H54 (cell line): ENCODE data around the gene TMEM235.
A peak's percentile ranks its signal among the peaks of the same experiment; 100 is the strongest.
"Not testable (repeated sequence)": the region's sequence is repeated elsewhere in the genome, so short reads cannot be mapped to it uniquely, and the experiment has no call there.

Source experiments
- DNase-seq: peaks from one replicate; pipeline ENCODE4 v3.0.0; 2011; ENCODE audit warnings: low spot score, mixed read lengths; ENCODE audit not compliant: insufficient read length
- FAIRE-seq: peaks from 3 replicates; lab custom pipeline; 2011; peaks lifted over from hg19 to GRCh38; lab: Jason Lieb, UNC
- POLR2A ChIP-seq: IDR thresholded peaks from 2 replicates; pipeline ENCODE4 v1.6.1; 2011; ENCODE audit warnings: low read depth, mild to moderate bottlenecking, low read length

The TMEM235 gene

DNA sequence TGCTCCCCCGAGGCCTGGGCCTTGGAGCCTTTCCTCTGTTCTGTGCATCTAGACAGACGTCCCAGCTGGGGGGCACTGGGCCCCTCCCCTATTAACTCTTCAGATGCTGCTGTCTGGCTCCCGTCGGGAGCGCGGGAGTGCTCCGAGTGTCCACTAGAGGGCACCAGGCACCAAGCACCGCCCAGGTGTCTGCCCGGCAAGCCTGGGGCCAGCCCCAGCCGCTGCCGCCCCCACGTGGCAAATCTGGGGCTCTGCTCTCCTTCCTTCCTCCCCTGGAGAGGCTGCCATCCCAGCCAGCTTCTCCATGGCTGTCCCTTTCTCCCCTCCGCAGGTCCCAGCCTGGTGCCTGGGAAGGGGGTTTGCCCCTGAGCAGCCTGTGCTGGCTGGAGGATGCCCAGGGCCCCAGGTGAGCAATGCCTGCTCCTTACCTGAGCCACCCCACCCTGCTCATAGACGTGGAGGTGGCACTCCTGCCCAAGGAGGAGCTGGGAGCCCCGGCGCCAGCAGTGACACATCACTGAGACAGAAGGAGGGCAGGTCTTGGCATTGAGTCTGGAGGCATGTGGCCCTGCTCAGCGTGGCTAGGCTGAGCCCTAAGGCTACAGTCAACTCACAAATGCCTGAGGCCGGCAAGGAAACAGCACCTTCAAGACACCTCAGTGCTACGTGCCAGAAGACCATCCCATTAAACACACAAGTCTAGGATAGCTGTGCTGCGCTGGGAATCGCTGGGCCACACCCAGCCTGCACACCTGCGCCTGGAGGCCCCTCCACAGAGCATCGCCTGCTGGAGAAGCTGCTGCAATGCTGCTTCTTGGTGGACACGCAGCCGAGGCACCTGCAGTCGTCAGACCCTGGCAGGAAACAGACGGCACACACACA is 19.7 kb downstream of the TMEM235 start:
- TF ChIP-seq POLR2A = no peak
- DNase-seq (peak; percentile 97), FAIRE-seq (no peak)

DNA sequence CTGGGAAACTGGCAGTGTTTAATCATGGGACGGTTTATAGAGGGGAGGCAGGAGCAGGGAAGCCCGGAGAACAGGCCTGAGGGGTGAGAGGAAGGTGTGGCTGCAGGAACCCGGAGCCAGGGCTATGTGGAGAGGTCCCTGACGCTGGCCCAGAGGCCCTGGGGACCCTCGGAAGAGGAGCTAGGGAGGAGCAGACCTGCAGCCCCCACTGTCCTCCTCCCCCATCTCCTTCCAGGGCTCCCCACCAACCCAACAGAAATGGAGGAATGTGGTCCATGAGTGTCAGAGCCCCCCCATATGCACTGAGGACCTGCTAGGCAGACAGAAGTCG is 20.3 kb downstream of the TMEM235 start:
- DNase-seq (no peak), FAIRE-seq (no peak)
- TF ChIP-seq POLR2A = no peak

DNA sequence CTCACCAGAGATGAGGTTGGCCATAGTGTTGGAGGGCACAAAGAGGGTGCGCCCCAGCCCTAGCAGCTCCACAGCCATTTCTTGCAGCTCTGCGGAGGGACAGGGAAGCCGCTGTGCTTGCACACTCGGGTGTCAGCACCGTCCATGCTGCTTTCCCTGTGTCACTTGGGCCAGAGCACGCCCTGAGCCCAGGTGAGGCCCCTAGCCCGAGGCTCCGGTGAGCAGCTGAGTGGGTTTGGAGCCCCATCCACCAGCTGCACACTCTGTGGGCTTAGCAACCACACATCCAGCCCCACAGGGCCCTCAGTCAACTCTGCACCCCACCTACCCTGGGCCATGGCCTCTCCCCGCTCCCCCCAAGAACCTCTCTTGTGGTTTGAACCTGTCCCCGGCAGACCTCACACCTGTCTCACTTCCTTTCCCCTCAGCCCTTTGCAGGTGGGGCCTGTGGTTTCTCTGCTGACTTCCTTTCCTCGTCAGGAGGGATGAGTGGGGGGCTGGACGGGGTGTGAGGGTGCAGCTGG is 20.7 kb downstream of the TMEM235 start:
- no peak for TF ChIP-seq POLR2A
- FAIRE-seq (no peak), DNase-seq (no peak)

DNA sequence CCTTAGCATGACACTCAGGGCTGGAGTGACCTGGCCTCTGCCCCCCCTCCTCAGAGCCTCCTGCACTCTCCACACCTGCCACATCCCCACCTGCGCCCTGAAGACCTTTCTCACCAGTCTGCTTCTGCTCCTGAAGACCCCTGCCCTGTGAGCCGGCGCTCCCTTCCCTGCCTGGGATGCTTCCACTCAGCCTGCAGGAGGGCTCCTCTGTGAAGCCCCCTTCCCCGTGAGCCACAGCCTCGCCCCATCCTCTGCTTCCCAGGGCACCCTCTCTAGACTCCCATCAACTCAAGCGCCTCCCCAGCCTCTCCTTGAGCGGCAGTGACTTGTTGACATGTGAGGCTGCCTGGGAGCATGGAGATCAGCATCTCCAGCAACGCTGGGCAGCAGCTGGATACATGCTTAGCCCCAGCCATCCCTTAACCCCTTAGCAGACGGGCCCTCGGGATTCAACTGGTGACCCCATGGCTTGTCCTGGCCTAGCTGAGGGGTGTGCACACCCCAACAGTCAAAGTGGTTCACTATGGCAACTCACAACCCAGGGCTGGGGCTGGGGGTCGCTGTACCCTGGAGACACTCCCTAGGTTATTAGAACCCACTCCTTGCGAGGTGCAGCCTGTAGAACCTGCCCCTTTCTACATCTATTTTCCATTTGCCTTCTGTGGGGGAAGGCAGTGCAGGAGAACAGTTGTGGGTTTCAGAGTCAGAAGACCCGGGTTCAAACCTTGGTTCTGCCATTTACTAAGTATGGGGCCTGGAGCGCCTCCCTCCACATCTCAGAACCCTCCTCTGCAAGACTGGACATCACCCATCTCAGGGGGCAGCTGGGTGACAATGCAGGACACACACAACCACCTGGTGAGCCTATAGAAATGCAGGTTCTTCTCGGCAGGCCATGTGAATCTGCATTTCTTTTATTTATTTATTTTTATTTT is 21.5 kb downstream of the TMEM235 start:
- FAIRE-seq (no peak), DNase-seq (no peak)
- no peak for TF ChIP-seq POLR2A

DNA sequence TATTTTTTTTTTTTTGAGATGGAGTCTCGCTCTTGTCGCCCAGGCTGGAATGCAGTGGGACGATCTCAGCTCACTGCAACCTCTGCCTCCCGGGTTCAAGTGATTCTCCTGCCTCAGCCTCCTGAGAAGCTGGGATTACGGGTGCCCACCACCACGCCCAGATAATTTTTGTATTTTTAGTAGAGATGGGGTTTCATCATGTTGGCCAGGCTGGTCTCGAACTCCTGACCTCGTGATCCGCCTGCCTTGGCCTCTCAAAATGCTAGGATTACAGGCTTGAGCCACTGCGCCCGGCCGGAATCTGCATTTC is 22.2 kb downstream of the TMEM235 start:
- not testable (repeated sequence) for DNase-seq, FAIRE-seq

DNA sequence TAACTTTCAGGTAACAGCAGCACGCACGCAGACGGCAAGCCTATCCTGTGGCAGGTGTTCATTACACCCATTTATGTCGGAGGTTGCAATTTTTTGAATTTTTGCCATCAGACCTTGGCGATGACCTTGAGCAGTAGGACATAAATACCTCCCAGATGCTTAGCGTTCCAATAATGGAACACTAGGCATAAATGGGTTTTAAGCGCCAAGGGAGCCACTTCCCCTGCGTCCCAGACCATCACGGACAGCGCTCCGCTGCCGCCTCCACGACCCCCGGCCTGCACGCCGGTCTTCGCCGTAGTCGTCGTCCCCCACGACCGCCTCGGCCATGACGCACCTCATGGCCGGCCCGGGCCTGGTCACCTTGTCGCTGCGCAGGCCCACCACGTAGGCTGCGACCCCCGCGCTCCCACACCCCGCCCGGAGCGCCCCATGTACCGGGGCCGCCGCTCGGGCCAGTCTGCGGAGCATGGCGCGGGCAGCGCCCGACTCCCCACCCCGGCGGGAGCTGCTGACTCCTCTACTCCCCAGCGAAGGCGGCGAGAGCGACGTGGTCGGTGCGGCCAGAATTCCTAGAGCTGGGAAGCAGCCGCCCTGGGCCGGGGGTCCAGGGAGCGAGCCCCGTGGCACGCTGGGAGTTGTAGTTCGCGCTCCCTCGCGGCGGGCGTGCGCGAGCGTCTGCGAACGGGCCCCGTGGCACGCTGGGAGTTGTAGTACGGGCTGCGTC is 22.7 kb downstream of the TMEM235 start:
- DNase-seq = peak; percentile 90
- TF ChIP-seq POLR2A = 0 out of 2 replicates have a peak, but pooled peaks have one; percentile 26
- FAIRE-seq = no peak

DNA sequence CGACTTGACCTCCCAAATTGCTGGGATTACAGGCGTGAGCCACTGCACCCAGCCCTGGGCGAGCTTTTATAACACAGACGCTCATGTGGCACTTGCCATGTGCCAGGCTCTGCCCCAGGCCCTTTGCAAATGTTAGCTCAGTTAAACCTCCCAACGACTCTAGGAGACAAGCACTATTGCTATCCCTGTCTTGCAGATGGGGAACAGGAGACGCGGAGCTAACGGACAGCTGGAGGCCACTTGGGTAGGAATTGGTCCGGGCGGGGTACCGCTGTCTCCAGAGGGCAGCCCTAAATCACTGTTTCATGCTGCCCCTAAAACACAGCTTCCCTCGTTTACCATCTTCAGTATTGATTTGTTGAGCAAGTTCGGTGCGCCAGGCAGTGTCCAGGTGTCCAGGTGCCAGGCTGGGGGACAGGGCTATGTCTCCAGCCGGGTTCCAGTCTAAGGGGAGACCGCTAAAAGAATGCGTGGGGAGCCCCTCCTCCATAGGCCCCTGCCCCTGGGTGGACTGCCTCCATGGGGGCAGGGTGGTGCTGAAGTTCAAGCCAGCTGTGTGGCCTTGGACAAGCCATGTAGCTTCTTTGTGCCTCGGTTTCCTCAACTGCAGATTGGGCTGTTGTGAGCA is 23.7 kb downstream of the TMEM235 start:
- no peak for FAIRE-seq
- TF ChIP-seq POLR2A = no peak
- no peak for DNase-seq

DNA sequence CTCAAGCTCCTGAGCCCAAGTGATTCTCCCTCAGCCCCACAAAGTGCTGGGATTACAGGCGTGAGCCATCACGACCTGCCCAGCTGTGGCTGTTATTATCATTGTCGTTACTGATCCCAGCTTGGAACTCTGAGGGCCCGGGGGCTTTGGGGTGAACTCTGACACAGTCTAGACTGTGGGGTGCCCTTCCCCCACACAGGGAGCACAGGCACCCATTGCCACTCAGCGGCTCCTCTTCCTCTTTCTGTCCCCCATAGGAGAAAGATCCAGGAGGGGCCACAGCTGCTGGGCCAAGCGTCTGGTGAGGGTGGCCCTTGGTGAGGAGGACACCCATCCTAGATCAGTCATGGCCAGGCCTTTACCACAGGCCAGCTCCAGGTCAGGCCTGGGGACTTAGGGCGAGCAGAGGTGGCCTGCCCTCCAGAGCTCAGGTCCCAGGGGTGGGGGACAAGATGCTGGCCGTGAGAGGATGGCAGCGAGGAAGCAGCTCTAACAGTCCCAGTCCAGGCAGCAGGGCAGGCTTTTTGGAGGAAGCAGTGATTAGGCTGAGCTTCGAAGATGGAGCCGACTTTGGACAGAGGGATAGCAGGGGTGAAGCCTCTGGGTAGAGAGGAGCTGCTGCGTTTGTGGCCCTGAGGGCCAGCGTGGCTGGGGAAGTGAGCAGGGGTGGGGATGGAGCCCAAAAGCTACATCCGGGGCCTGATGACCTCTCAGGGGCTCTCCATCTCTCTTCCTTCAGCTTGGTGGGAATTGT is 24.7 kb downstream of the TMEM235 start:
- FAIRE-seq = no peak
- no peak for TF ChIP-seq POLR2A
- no peak for DNase-seq

DNA sequence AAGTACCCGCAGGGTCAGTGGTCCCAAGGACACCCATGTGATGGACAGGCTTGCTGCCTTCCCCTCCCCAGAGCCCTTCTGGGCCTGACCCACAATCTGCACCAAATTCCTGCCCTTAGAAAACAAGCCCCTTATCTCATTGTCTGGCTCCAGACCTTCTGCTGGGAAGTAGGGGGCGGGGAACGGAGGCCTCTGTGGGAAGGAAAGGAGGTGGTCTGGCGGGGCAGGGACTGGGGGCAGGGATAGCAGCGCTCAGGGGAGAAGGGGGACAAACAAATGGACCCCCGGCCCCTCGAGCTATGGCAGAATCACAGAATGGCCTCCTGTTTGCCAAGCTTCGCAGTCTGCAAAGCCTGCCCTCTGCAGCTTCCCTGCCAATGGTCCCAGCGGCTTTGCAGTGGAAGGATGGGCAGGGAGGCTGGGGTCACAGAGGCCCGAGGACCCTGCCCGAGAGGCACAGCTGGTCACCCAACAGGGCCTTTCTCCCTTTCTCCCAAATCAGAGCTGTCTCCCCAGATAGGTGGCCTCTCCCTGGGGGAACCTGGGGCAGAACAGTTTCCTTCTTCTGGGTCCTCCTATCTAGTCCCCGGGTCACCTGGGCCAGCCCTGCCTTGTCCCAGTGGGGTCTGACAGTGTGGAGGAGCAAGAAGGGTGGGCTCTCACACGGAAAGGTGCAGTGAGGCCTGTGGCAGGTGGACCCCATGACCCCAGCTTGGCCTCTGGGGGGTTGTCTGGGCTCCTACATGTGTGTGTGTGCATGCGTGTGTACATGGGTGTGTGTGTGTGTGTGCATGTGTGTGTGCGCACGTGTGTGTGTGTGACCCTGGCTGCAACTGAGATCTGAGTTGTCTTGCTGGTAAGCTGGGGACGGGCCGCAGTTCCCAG is 25.5 kb downstream of the TMEM235 start:
- DNase-seq = no peak
- no peak for FAIRE-seq
- TF ChIP-seq POLR2A = no peak

DNA sequence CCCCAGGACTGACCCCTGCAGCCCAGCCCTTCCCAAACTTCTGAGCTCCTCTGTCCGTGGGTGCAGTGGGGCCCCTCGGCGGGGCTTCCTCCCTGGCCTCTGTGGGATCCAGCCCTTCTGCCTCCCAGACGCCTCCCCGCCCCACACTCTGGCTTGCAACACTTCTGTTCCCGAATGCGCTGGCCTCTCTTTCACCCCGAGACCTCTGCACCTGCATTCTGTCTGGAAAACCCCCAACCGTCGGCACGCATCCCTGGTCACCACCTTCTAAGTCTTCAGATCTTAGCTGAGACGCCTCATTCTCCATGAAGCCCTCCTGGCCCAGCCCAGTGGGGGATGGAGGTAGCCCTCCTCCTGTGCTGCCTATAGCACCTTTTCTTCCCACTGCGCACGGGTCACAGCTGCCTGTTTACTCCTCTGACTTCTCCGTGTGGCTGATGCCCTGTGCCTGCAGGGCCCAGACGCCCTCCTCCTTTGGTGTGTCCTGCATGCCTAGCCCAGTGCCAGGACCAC is 26.4 kb downstream of the TMEM235 start:
- FAIRE-seq = no peak
- DNase-seq = no peak
- TF ChIP-seq POLR2A = no peak

DNA sequence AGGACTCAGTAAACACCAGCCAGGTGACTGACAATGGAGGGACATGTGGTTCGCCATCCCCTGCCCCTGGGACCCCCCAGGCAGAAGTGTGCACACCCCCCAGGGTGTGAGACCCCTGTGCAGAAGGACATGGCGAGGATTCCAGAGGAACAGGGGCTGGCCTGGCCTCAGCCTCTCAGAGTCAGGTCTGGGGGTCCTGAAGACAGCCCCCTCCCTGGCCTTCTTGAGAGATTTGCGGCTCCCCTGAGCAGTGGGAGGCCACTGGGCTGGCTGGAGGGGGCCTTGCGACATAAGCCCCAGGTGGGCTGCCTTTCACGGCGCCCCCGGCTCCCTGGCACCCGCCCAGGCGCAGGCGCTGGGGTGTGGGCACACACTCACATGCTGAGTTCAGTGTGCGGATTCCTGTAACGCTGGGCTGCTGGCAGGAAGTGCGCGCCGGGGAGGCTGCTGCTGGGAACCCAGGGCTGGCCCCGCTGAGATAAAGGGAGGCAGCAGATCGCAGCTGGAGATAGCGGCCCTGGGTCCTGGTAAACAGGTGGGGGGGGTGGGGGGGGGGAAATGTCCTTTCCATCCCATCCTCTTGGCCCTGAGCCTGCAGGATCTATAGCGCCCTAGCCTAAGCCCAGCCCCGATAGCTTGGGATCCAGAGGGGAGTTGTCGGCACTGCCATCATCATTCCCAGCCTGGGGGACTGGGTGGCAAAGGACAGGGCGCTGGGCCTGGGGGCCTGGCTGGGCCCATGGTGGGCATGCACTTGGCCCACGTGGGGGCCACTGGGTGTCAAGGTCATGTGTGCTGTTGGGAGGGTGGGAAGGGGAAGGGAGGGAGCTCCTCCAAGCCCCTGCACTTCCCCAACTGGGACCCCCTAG is 27.1 kb downstream of the TMEM235 start:
- DNase-seq = no peak
- TF ChIP-seq POLR2A = no peak
- FAIRE-seq = no peak
